K562 (cell line): ENCODE data around the gene SNX20. TPM values are rescaled to one million over a fixed set of nuclear protein-coding genes. Genes with fewer than 3 reads are reported as not detected.

Source experiments
- ATAC-seq: fragments of 200-7000 bp; cut with Tn5 transposase; 3 replicates; pipeline ENCODE4 v1.9.1; 2020; ENCODE audit warnings: moderate library complexity
- BruUV-seq: library from RNA; stranded (reverse); fragments of 400-500 nt; replicated peaks from 2 replicates; lab custom pipeline; 2021; lab: Mats Ljungman, UMichigan
- CTCF ChIA-PET: fragments of 300-600 bp; formaldehyde crosslinking; extraction: SDS; loops from one replicate; lab custom pipeline; 2021; ENCODE audit warnings: low intra/inter-chr PET ratio; lab: Yijun Ruan, JAX
- POLR2A ChIA-PET: fragments of 300-600, 350-650 bp; sonication (Branson Sonifier 250); formaldehyde crosslinking; extraction: SDS; loops from one replicate; lab custom pipeline; 2021; ENCODE audit warnings: antibody characterized with exemption, inconsistent platforms; lab: Yijun Ruan, JAX
- DNase-seq, 4 experiments: peaks; one replicate each; pipeline versions ENCODE4 v3.0.0 to v3.0.0-alpha.2; 2011 to 2018; ENCODE audit warnings: low spot score in 3 of 4, mixed read lengths in 3 of 4; ENCODE audit errors: extremely low read depth in 1 of 4
- FAIRE-seq: peaks from 2 replicates; lab custom pipeline; 2011; peaks lifted over from hg19 to GRCh38; lab: Jason Lieb, UNC
- H2AFZ ChIP-seq: 2 replicates; pipeline ENCODE4 v1.6.0; 2011; ENCODE audit warnings: low read depth, low read length, control low read depth, inconsistent platforms
- H3K27ac ChIP-seq: fragments of 200-600 bp; 3 replicates; pipeline ENCODE4 v1.8.0; 2011; ENCODE audit warnings: low read depth, mild to moderate bottlenecking, control low read depth, inconsistent platforms, low read length, moderate library complexity, mixed read lengths; ENCODE audit errors: extremely low read depth
- H3K27me3 ChIP-seq, 2 experiments: fragments of 300-600 bp in 1 of 2; 2 replicates in 1 of 2; 3 replicates in 1 of 2; pipeline versions ENCODE4 v1.6.0 to v1.8.0; 2011; ENCODE audit warnings: inconsistent platforms in 2 of 2, low read length in 2 of 2, mild to moderate bottlenecking in 1 of 2, mixed read lengths in 1 of 2, moderate library complexity in 1 of 2; ENCODE audit not compliant: control insufficient read depth in 2 of 2, insufficient read depth in 2 of 2
- H3K36me3 ChIP-seq: fragments of 300-600 bp; 3 replicates; pipeline ENCODE4 v1.8.0; 2011; ENCODE audit warnings: mild to moderate bottlenecking, low read length, inconsistent platforms; ENCODE audit not compliant: control insufficient read depth, insufficient read depth
- H3K4me1 ChIP-seq, 2 experiments: fragments of 200-600 bp in 1 of 2; replicated peaks in 1 of 2; 2 replicates in 1 of 2; 3 replicates in 1 of 2; pipeline versions ENCODE4 v1.5.1 to v1.8.0; 2011; ENCODE audit warnings: inconsistent platforms in 2 of 2, low read length in 2 of 2, mild to moderate bottlenecking in 1 of 2, mixed read lengths in 1 of 2, moderate library complexity in 1 of 2; ENCODE audit not compliant: control insufficient read depth in 2 of 2, insufficient read depth in 2 of 2
- H3K4me2 ChIP-seq: 2 replicates; pipeline ENCODE4 v1.6.1; 2011; ENCODE audit warnings: low read length, control low read depth, inconsistent platforms, mixed read lengths; ENCODE audit not compliant: insufficient read depth
- H3K4me3 ChIP-seq: fragments of 200-600 bp; sonication (generic), shearing (Covaris generic); 2 replicates; pipeline ENCODE4 v1.5.1; 2016; ENCODE audit warnings: control low read depth, inconsistent platforms
- H3K79me2 ChIP-seq: fragments of 200-600 bp; 3 replicates; pipeline ENCODE4 v1.8.0; 2011; ENCODE audit warnings: low read length, inconsistent platforms; ENCODE audit not compliant: control insufficient read depth, insufficient read depth
- H3K9ac ChIP-seq, 2 experiments: 2 replicates each; pipeline versions ENCODE4 v1.6.0 to v1.6.1; 2011; ENCODE audit warnings: low read depth in 2 of 2, low read length in 2 of 2, control low read depth in 1 of 2, inconsistent platforms in 1 of 2, mild to moderate bottlenecking in 1 of 2, mixed read lengths in 1 of 2; ENCODE audit not compliant: insufficient read depth in 1 of 2
- H3K9me1 ChIP-seq: one replicate; pipeline ENCODE4 v1.6.0; 2011; ENCODE audit warnings: inconsistent platforms, mild to moderate bottlenecking, low read length, moderate library complexity; ENCODE audit not compliant: control insufficient read depth, insufficient read depth
- H3K9me3 ChIP-seq: replicated peaks from 2 replicates; pipeline ENCODE4 v1.5.1; 2011; ENCODE audit warnings: low read depth, low read length, inconsistent platforms; ENCODE audit not compliant: control insufficient read depth, insufficient read depth
- H4K20me1 ChIP-seq: replicated peaks from 2 replicates; pipeline ENCODE4 v1.6.1; 2011; ENCODE audit warnings: low read length, inconsistent platforms, mixed read lengths; ENCODE audit not compliant: control insufficient read depth, insufficient read depth
- CBX1 ChIP-seq: sonication (generic); IDR thresholded peaks from 2 replicates; pipeline ENCODE4 v1.6.1; 2016; ENCODE audit warnings: antibody characterized with exemption, low read depth, mild to moderate bottlenecking
- CBX5 ChIP-seq: IDR thresholded peaks from 2 replicates; pipeline ENCODE4 v1.6.1; 2014; ENCODE audit warnings: low read depth, borderline replicate concordance
- CGGBP1 ChIP-seq: fragments of 250-450 bp; sonication (Bioruptor Pico); IDR thresholded peaks from 2 replicates; pipeline ENCODE4 v1.9.0; 2021; ENCODE audit warnings: mild to moderate bottlenecking
- ESRRA ChIP-seq: fragments of 450-650 bp; IDR thresholded peaks from 2 replicates; pipeline ENCODE4 v1.6.1; 2014; ENCODE audit warnings: low read depth, mild to moderate bottlenecking, moderate library complexity, borderline replicate concordance
- HDAC2 ChIP-seq: fragments of 450-650 bp; IDR thresholded peaks from 2 replicates; pipeline ENCODE4 v1.6.1; 2016; ENCODE audit warnings: mild to moderate bottlenecking
- KDM1A ChIP-seq, 2 experiments: fragments of 450-650 bp; IDR thresholded peaks; 2 replicates each; pipeline ENCODE4 v1.6.1; 2016; ENCODE audit warnings: mild to moderate bottlenecking in 2 of 2
- MITF ChIP-seq: IDR thresholded peaks from 2 replicates; pipeline ENCODE4 v1.6.1; 2014; ENCODE audit warnings: antibody characterized with exemption
- NONO ChIP-seq, 2 experiments: fragments of 200-400 bp in 1 of 2; fragments of 450-650 bp in 1 of 2; formaldehyde crosslinking in 1 of 2; IDR thresholded peaks; 2 replicates each; pipeline ENCODE4 v1.6.1; 2017; ENCODE audit warnings: low read depth in 2 of 2, mild to moderate bottlenecking in 2 of 2, moderate library complexity in 2 of 2, low read length in 1 of 2
- PCBP1 ChIP-seq: fragments of 200-400 bp; formaldehyde crosslinking; IDR thresholded peaks from 2 replicates; pipeline ENCODE4 v1.6.1; 2018; ENCODE audit warnings: mild to moderate bottlenecking, low read depth, low read length; ENCODE audit not compliant: poor library complexity, severe bottlenecking
- RBM25 ChIP-seq: fragments of 200-400 bp; formaldehyde crosslinking; IDR thresholded peaks from 2 replicates; pipeline ENCODE4 v1.6.1; 2018; ENCODE audit warnings: low read length, low read depth, moderate library complexity; ENCODE audit not compliant: severe bottlenecking
- SIN3A ChIP-seq, 2 experiments: fragments of 150-350 bp in 1 of 2; IDR thresholded peaks; 2 replicates each; pipeline ENCODE4 v1.6.1; 2011 to 2016; ENCODE audit warnings: borderline replicate concordance in 2 of 2, low read depth in 2 of 2, low read length in 2 of 2, mild to moderate bottlenecking in 2 of 2, moderate library complexity in 2 of 2; ENCODE audit not compliant: control insufficient read depth in 1 of 2
- SMAD1 ChIP-seq: fragments of 150-350 bp; IDR thresholded peaks from 2 replicates; pipeline ENCODE4 v1.6.1; 2014; ENCODE audit warnings: low read length, low read depth; ENCODE audit not compliant: partially characterized antibody
- SRSF7 ChIP-seq: fragments of 200-400 bp; formaldehyde crosslinking; optimal IDR thresholded peaks from 2 replicates; pipeline ENCODE3; 2017; ENCODE audit warnings: mild to moderate bottlenecking, low read depth, low read length
- SRSF9 ChIP-seq: fragments of 200-400 bp; formaldehyde crosslinking; IDR thresholded peaks from 2 replicates; pipeline ENCODE4 v1.6.1; 2017; ENCODE audit warnings: low read depth, low read length, borderline replicate concordance
- TBL1XR1 ChIP-seq, 2 experiments: IDR thresholded peaks; 2 replicates each; pipeline ENCODE4 v1.6.1; 2012; ENCODE audit warnings: improper control_type of control experiment in 2 of 2, low read length in 2 of 2, mild to moderate bottlenecking in 1 of 2
- TEAD2 ChIP-seq: fragments of 450-650 bp; IDR thresholded peaks from 2 replicates; pipeline ENCODE4 v1.6.1; 2016; ENCODE audit warnings: missing genetic modification characterization, control low read depth, missing compliant biosample characterization
- ZNF133 ChIP-seq: fragments of 250-450 bp; sonication (Bioruptor Pico); IDR thresholded peaks from 2 replicates; pipeline ENCODE4 v1.4.0; 2020; ENCODE audit warnings: mild to moderate bottlenecking
- ZNF165 ChIP-seq: fragments of 250-450 bp; sonication (Bioruptor Pico); IDR thresholded peaks from 2 replicates; pipeline ENCODE4 v1.4.0; 2020; ENCODE audit warnings: borderline replicate concordance
- ZNF511 ChIP-seq: sonication (generic); formaldehyde crosslinking; IDR thresholded peaks from 2 replicates; pipeline ENCODE4 v1.8.0; 2022; ENCODE audit warnings: mild to moderate bottlenecking, missing genetic modification reagents
- ZNF766 ChIP-seq: fragments of 200-800 bp; sonication (Bioruptor generic); conservative IDR thresholded peaks from 2 replicates; pipeline ENCODE4 v1.6.1; 2016; ENCODE audit warnings: missing genetic modification characterization, missing compliant biosample characterization
- WGBS: fragments of 100-300 bp; shearing (Covaris generic); methylation state at CpG from one replicate; pipeline ENCODE4 v1.1.6; 2016; ENCODE audit warnings: low coverage, mixed read lengths; ENCODE audit not compliant: insufficient coverage; ENCODE audit errors: missing lambda C conversion rate; 5-methylcytosine and 5-hydroxymethylcytosine counted together
- in situ Hi-C: fragments of 300-500 bp; cut with MboI; formaldehyde crosslinking; loops from 4 replicates; pipeline ENCODE4 v1.15.0; 2018; ENCODE audit warnings: inconsistent platforms, mixed read lengths
- intact Hi-C: fragments of 100-400 bp; cut with micrococcal nuclease; formaldehyde crosslinking; loops from 2 replicates; pipeline ENCODE4 v1.14.2; 2022
- polyA plus RNA-seq, 8 experiments: library from polyadenylated mRNA; depleted of rRNA in 4 of 8; stranded (reverse) in 5 of 8; unstranded in 3 of 8; fragments of >200 nt; fragmentation: Nextera tagmentation in 2 of 8; fragmentation: Illumina TruSeq in 1 of 8; extraction: Ambion mirVana in 2 of 8; extraction: Trizol in 1 of 8; gene quantifications; 2 replicates each; pipeline versions ENCODE4 v1.2.1 to v1.2.3, GENCODE V29; 2011 to 2014; ENCODE audit warnings: inconsistent platforms in 1 of 8, missing spikeins in 1 of 8
- total RNA-seq, 7 experiments: library from RNA; depleted of rRNA in 6 of 7; stranded (reverse); fragments of >200 nt in 6 of 7; fragmentation: Illumina TruSeq in 2 of 7; extraction: Trizol in 2 of 7; gene quantifications; 2 replicates each; pipeline versions ENCODE4 v1.2.1 to v1.2.3, GENCODE V29; 2011 to 2021; ENCODE audit warnings: low replicate concordance in 1 of 7

The SNX20 gene
- total and polyA plus RNA-seq, 9 of the 15 experiments (the other 6 are each of a cell fraction or from before 2014, with no cell fraction given): 0.04 to 0.07 TPM; not detected in 7

- intact Hi-C loops: no loop called here
- Histone ChIP-seq H3K4me2 (peak overlapping the region; percentile 36), H3K27me3 (peaks cover 0 to 25% of the 10 kb centered on the region in 2 experiments; a peak in 3 of 5 replicates), H3K36me3 (no peaks in the 10 kb centered on the region), H3K79me2 (no peaks in the 10 kb centered on the region), H4K20me1 (no peaks in the 10 kb centered on the region; the same call in 1 of the 2 replicates), H3K9me3 (no peaks in the 10 kb centered on the region), H3K27ac (no peak overlapping the region), H3K9ac (no peak overlapping the region), H3K4me3 (no peak overlapping the region), H3K4me1 (peaks cover 9 to 12% of the 10 kb centered on the region in 2 experiments; a peak in 4 of 5 replicates), H3K9me1 (no peaks in the 10 kb centered on the region), H2AFZ (peak overlapping the region; percentile 22; the same call in 1 of the 2 replicates)
- CTCF ChIA-PET: no interaction called here
- ATAC-seq (peak; percentile 28), FAIRE-seq (no peak), DNase-seq (no peak)
- WGBS: 1% methylated on average over 16 of the region's 19 CpGs
- in situ Hi-C loops: no loop called here
- no TSS peak for BruUV-seq
- POLR2A ChIA-PET: interaction anchor here (1.0 kb wide), 1 partner anchor 43 kb away, joined by 4 read pairs; no protein-coding TSS in a partner anchor
- TF ChIP-seq ZNF165 (CRISPR knock-in tag) (no peak), PCBP1 (no peak), SRSF7 (no peak), SRSF9 (no peak), SMAD1 (no peak), RBM25 (peak; percentile 89), ZNF133 (no peak), ESRRA (no peak), KDM1A (IDR thresholded peaks at IDR 0.05) (peak in 1 of 2 experiments; percentile 40; a peak in 1 of 4 replicates), ZNF766 (CRISPR knock-in tag) (peak; percentile 53; the same call in 1 of the 2 replicates), SIN3A (IDR thresholded peaks at IDR 0.05; ENCODE audit: borderline replicate concordance in 2 of 2, control insufficient read depth in 1 of 2, low read depth in 2 of 2, low read length in 2 of 2) (no peak), HDAC2 (peak; percentile 41; the same call in 1 of the 2 replicates), TEAD2 (tag) (no peak), TBL1XR1 (IDR thresholded peaks at IDR 0.05; ENCODE audit: low read length in 2 of 2) (no peak), CBX1 (peak; percentile 62; the same call in 1 of the 2 replicates), NONO (IDR thresholded peaks at IDR 0.05; ENCODE audit: low read depth in 2 of 2, low read length in 1 of 2) (no peak), CBX5 (no peak), MITF (no peak), CGGBP1 (no peak), ZNF511 (CRISPR knock-in tag) (no peak)
These were observed 17.0 kb upstream of the SNX20 start for GRCh38 chr16:50697881-50698767.
